ENCODE data around the gene DEUP1.
A peak's percentile ranks its signal among the peaks of the same experiment; 100 is the strongest.

DNA sequence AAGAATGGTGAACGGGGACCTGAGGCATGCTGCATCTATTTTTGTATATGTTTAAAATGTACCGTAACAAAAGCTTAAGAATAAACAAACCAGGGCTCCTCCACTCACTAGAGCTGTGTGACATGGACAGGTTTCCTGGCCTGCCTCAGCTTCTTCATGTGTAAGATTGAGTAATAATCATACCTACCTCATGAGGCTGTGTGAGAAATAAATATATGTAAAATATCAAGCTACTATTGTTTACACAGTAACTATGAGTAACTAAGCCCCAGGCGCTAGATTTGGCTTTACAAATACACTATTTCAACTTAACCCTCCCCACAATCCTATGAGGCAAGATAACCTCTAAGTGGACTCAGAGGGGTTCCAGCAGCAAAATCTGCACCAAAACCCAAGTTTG lies 146.3 kb downstream of the DEUP1 start:
- TF ChIP-seq, protein P1, sequence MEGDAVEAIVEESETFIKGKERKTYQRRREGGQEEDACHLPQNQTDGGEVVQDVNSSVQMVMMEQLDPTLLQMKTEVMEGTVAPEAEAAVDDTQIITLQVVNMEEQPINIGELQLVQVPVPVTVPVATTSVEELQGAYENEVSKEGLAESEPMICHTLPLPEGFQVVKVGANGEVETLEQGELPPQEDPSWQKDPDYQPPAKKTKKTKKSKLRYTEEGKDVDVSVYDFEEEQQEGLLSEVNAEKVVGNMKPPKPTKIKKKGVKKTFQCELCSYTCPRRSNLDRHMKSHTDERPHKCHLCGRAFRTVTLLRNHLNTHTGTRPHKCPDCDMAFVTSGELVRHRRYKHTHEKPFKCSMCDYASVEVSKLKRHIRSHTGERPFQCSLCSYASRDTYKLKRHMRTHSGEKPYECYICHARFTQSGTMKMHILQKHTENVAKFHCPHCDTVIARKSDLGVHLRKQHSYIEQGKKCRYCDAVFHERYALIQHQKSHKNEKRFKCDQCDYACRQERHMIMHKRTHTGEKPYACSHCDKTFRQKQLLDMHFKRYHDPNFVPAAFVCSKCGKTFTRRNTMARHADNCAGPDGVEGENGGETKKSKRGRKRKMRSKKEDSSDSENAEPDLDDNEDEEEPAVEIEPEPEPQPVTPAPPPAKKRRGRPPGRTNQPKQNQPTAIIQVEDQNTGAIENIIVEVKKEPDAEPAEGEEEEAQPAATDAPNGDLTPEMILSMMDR (IDR thresholded peaks at IDR 0.05), result no peak
- peak; percentile 34 for TF ChIP-seq POLR2AphosphoS5 (IDR thresholded peaks at IDR 0.05)
- TF ChIP-seq POLR2A (IDR thresholded peaks at IDR 0.05), result no peak
- TF ChIP-seq EP300 (IDR thresholded peaks at IDR 0.05), result no peak
